ENCODE data around the gene PLEKHJ1. TPM values are rescaled to one million over a fixed set of nuclear protein-coding genes. Genes with fewer than 3 reads are reported as not detected.

PLEKHJ1 gene, protein sequence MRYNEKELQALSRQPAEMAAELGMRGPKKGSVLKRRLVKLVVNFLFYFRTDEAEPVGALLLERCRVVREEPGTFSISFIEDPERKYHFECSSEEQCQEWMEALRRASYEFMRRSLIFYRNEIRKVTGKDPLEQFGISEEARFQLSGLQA
- total RNA-seq (2022; extraction: Qiagen RNA extraction; ENCODE audit: low read depth), result 34.1 to 57.8 TPM (median 53.5 TPM) in 5 replicates

DNA sequence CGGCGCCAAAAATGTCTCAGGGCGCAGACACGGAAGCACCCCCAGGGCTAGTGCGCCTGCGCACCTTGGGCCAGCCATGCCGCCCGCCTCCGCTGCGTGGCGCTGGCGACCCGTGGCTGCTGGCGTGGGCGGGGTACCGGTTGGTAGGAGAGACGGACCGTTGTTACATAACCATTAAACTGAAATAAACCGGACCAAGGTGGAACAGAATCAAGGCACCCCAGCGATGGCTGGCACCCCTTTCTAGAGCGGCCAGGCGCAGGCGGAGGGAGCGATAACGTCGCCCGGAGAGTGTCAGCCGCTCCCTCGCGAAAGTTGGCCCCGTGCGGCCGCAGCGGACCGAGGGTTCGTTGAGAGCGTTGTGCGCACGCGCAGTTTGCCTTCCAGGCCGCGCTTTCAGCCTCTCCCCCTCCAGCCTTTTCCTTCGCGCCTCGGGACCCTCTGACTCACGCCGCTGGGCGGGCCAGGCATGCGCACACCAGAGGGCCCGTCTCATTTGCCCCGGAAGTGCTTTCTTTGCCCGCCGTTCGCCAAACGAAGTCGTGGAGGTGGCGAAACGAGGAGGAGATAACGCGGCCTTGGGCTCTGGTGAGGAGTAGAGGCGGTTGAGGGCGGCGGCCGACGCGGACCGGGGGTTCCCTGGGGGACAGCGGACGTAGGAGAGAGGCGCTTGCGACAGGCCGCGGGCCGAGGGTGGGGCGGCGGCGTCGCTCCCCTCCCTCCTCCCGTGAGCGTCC lies at the start of gene PLEKHJ1, which contains the start of gene SF3A2:
Gene PLEKHJ1, minus strand, starts transcription at position 16 of the 737 bp plus-strand sequence. CDS start 81 bp downstream, outside the sequence.
Gene SF3A2, plus strand, starts transcription at position 511 of the 737 bp plus-strand sequence. CDS start 6,595 bp downstream, outside the sequence.

DNA sequence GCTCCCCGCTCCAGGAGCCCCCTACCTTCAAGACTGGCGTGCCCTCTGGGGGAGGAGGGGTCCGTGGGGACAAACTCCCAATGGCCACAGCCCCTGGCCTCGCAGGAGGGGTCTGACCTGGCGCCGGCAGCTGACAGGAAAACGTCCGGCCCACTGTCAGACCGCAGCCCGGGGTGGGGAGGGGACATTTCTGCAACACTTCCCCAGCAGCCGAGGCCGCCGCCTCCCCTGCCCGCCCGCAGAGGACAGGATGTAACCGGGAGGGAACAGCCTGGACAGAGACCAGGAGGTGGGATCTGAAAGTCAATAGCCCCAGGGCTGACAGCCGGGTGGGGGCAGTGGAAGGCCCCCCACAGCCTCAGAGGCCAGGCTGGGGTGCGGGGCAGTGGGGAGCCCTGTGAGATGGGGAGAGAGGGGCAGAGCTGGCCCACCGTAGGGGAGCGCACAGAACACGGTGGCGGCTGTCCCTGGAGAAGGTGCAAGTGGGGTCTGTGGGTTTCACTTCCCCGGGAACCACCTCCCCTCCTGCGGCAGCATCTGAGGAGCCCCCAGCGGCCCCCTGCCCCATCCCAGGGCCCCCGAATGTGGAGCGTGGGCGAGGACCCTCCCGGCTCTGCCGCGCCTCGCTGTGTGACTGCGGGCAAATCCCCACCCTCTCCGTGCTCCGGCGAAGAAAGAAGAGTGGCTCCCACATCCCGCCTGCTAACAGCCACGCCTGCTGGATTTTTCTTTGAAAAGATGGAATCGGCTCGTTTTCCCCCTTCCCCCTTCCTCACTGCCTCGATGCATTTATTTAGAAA lies 46.1 kb upstream of the PLEKHJ1 start, which contains the start of gene PEAK3:
Gene PEAK3, minus strand, starts transcription at position 114 of the 800 bp plus-strand sequence. CDS start 1,244 bp downstream, outside the sequence.

GRCh38 chr19:2255982-2256685 lies 20.0 kb upstream of the PLEKHJ1 start, which contains the start of gene JSRP1:
Gene JSRP1 (minus strand): TSS chr19:2256417. CDS start chr19:2255314, 1,103 bp downstream.

GRCh38 chr19:2249010-2249866 lies 13.1 kb upstream of the PLEKHJ1 start, which contains the start of gene AMH:
Gene AMH (plus strand): TSS chr19:2249323. CDS start chr19:2249333, 10 bp downstream.

Other genes with a start within 250 kb of the PLEKHJ1 start
- 29.0 to 46.4 TPM (median 39.8 TPM) in 5 replicates for gene BTBD2, start 220.6 kb downstream of the PLEKHJ1 start, total RNA-seq (2022; extraction: Qiagen RNA extraction; ENCODE audit: low read depth)
- gene MKNK2, start 185.1 kb downstream of the PLEKHJ1 start, total RNA-seq (2022; extraction: Qiagen RNA extraction; ENCODE audit: low read depth), result 31.0 to 59.6 TPM (median 51.3 TPM) in 5 replicates
- 8.8 to 11.4 TPM (median 9.8 TPM) in 5 replicates for gene MOB3A, start 140.0 kb downstream of the PLEKHJ1 start, total RNA-seq (2022; extraction: Qiagen RNA extraction; ENCODE audit: low read depth)
- gene IZUMO4, start 139.4 kb downstream of the PLEKHJ1 start, total RNA-seq (2022; extraction: Qiagen RNA extraction; ENCODE audit: low read depth), result 0.17 to 0.66 TPM (median 0.41 TPM) in 5 replicates
- 63.9 to 77.3 TPM (median 73.9 TPM) in 5 replicates for gene AP3D1, start 84.8 kb downstream of the PLEKHJ1 start, total RNA-seq (2022; extraction: Qiagen RNA extraction; ENCODE audit: low read depth)
- 10.3 to 19.6 TPM (median 16.6 TPM) in 5 replicates for gene DOT1L, start 72.4 kb downstream of the PLEKHJ1 start, total RNA-seq (2022; extraction: Qiagen RNA extraction; ENCODE audit: low read depth)
- gene SF3A2, start 495 bp upstream of the PLEKHJ1 start, total RNA-seq (2022; extraction: Qiagen RNA extraction; ENCODE audit: low read depth), result 63.2 to 77.0 TPM (median 74.4 TPM) in 5 replicates
- gene AMH, start 13.0 kb upstream of the PLEKHJ1 start, total RNA-seq (2022; extraction: Qiagen RNA extraction; ENCODE audit: low read depth), result 7.8 to 18.0 TPM (median 15.7 TPM) in 5 replicates
- gene JSRP1, start 20.1 kb upstream of the PLEKHJ1 start, total RNA-seq (2022; extraction: Qiagen RNA extraction; ENCODE audit: low read depth), result 0.44 to 1.00 TPM (median 0.60 TPM) in 4 of 5 replicates, not detected in the other
- gene PEAK3, start 45.8 kb upstream of the PLEKHJ1 start, total RNA-seq (2022; extraction: Qiagen RNA extraction; ENCODE audit: low read depth), result not detected in 5 replicates
- not detected in 5 replicates for gene LINGO3, start 71.8 kb upstream of the PLEKHJ1 start, total RNA-seq (2022; extraction: Qiagen RNA extraction; ENCODE audit: low read depth)
- 135 to 166 TPM (median 148 TPM) in 5 replicates for gene LSM7, start 92.3 kb upstream of the PLEKHJ1 start, total RNA-seq (2022; extraction: Qiagen RNA extraction; ENCODE audit: low read depth)
- gene SPPL2B, start 92.4 kb upstream of the PLEKHJ1 start, total RNA-seq (2022; extraction: Qiagen RNA extraction; ENCODE audit: low read depth), result 13.3 to 24.3 TPM (median 20.0 TPM) in 5 replicates
- gene TMPRSS9, start 123.9 kb upstream of the PLEKHJ1 start, total RNA-seq (2022; extraction: Qiagen RNA extraction; ENCODE audit: low read depth), result not detected in 5 replicates
- gene TIMM13, start 191.3 kb upstream of the PLEKHJ1 start, total RNA-seq (2022; extraction: Qiagen RNA extraction; ENCODE audit: low read depth), result 51.4 to 132 TPM (median 116 TPM) in 5 replicates
- 60.0 to 86.5 TPM (median 75.7 TPM) in 5 replicates for gene LMNB2, start 220.6 kb upstream of the PLEKHJ1 start, total RNA-seq (2022; extraction: Qiagen RNA extraction; ENCODE audit: low read depth)
- 34.4 to 43.5 TPM (median 42.0 TPM) in 5 replicates for gene GADD45B, start 239.8 kb upstream of the PLEKHJ1 start, total RNA-seq (2022; extraction: Qiagen RNA extraction; ENCODE audit: low read depth)